Heart right ventricle (tissue), 16 donors: ENCODE results near the gene LRMDA. TPM values are rescaled to one million over a fixed set of nuclear protein-coding genes. Genes with fewer than 3 reads are reported as not detected.

ENCODE experiments used
- ATAC-seq, 8 donors: fragments of 200-7000 bp; cut with Tn5 transposase; one replicate each; pipeline ENCODE4 v1.9.1; 2020; ENCODE audit warnings: mild to moderate bottlenecking in 8 of 8, moderate library complexity in 8 of 8, moderate number of reproducible peaks in 1 of 8
- DNase-seq, 2 donors: peaks; one replicate each; pipeline ENCODE4 v3.0.0-alpha.2; 2020
- H3K27ac ChIP-seq, 10 donors: fragments of 200-600 bp; sonication (generic) in 2 of 10; one replicate each; pipeline versions ENCODE4 v1.5.0 to v1.8.0; 2020 to 2022; ENCODE audit warnings: mild to moderate bottlenecking in 3 of 10
- H3K27me3 ChIP-seq, 7 donors: fragments of 200-600 bp; one replicate each; pipeline ENCODE4 v1.8.0; 2021 to 2022; ENCODE audit warnings: mild to moderate bottlenecking in 2 of 7
- H3K36me3 ChIP-seq, 9 donors: fragments of 200-600 bp; sonication (generic) in 1 of 9; one replicate each; pipeline versions ENCODE4 v1.5.0 to v1.8.0; 2020 to 2022; ENCODE audit warnings: mild to moderate bottlenecking in 2 of 9
- H3K4me1 ChIP-seq, 9 donors: fragments of 200-600 bp; sonication (generic) in 1 of 9; one replicate each; pipeline versions ENCODE4 v1.5.0 to v1.8.0; 2020 to 2022; ENCODE audit warnings: mild to moderate bottlenecking in 4 of 9
- H3K4me3 ChIP-seq, 10 donors: fragments of 200-600 bp; sonication (generic) in 2 of 10; one replicate each; pipeline versions ENCODE4 v1.5.0 to v1.8.0; 2020 to 2022; ENCODE audit warnings: mild to moderate bottlenecking in 7 of 10, moderate library complexity in 2 of 10
- H3K9me3 ChIP-seq, 11 donors: fragments of 200-600 bp in 10 of 11; sonication (generic) in 2 of 11; one replicate each; pipeline versions ENCODE4 v1.5.0 to v1.8.0; 2013 to 2022; ENCODE audit warnings: mild to moderate bottlenecking in 2 of 11, control low read depth in 1 of 11, moderate library complexity in 1 of 11
- CTCF ChIP-seq, 9 donors: fragments of 200-600 bp; sonication (generic) in 2 of 9; IDR thresholded peaks; one replicate each; pipeline versions ENCODE4 v1.5.0 to v1.8.0; 2021 to 2022; ENCODE audit warnings: antibody characterized with exemption in 9 of 9, mild to moderate bottlenecking in 5 of 9, moderate library complexity in 1 of 9
- WGBS, 2 donors: extraction: QIAGEN DNeasy Blood & Tissue Kit; methylation state at CpG; one replicate each; pipeline ENCODE4 v1.1.7; 2013; ENCODE audit warnings: inconsistent platforms in 1 of 2; 5-methylcytosine and 5-hydroxymethylcytosine counted together
- intact Hi-C, 10 donors: fragments of 100-400 bp; cut with DNase I; formaldehyde crosslinking; loops; one replicate each; pipeline versions ENCODE4 v1.11.1 to v1.14.2; 2022
- polyA plus RNA-seq, 2 donors: library from polyadenylated mRNA; stranded (reverse); fragments of 200-250 nt; gene quantifications; one replicate each; pipeline ENCODE4 v1.2.3, GENCODE V29; 2013
- total RNA-seq, 10 donors: library from RNA; stranded (reverse); fragmentation: NEBNext Ultra II Directional in 3 of 10; extraction: Animal tissue kit (Norgen Biotek cat#: 25700) in 3 of 10; gene quantifications; one replicate each; pipeline versions ENCODE4 v1.2.1 to v1.2.4, GENCODE V29; 2021 to 2023
- donor health status: Arrhythmogenic right ventricular cardiomyopathy.
- donor health status: ischemic (EF 13 %, LVEDD 7.1; RV severe dilation, severe dysfunction).
- donor health status: healthy with polysubstance abuse.
- donor health status: DM: no; HTN: yes; CAD: no.
- donor health status: DM: no; HTN: no; CAD: no.
- donor health status: ischemic (EF 25% LVEDD 6.9; RV normal size, moderate dysfunction).
- donor health status: ischemic (EF 25% LVEDD 5.7; RV mildly dilated, moderate dysfunction).
- donor health status: healthy.
- donor health status: DM: yes; HTN: yes; CAD: no.
- donor health status: Ischemic cardiomyopathy.
- donor health status: ischemic (EF 35%, LVEDD 5.7; RV mildly dilated, moderate dysfunction).
- donor health status: nonischemic (EF 11% LVEDD 7.7; RV severe dilation, severe dysfunction).
- donor health status: DM: yes; HTN: yes; CAD: no.
- donor health status: PGD.
- donor health status: ischemic (EF 29% LVEDD 5.4; RV normal size, mild dysfunction).
- donor health status: nonischemic (EF 23%, LVEDD 6.1; RV moderate dilation, normal function).

Gene LRMDA
- total and polyA plus RNA-seq, 12 donors, result 4.0 to 59.8 (median 12.7) TPM

- Histone ChIP-seq H3K27me3 (no peaks in the 10 kb centered on the region), H3K36me3 (no peaks in the 10 kb centered on the region), H3K9me3 (peaks cover 0 to 25% (median 6%) of the 10 kb centered on the region in 11 donors), H3K27ac (no peak overlapping the region), H3K4me3 (no peak overlapping the region), H3K4me1 (no peaks in the 10 kb centered on the region)
- DNase-seq (no peak), ATAC-seq (no peak)
- TF ChIP-seq CTCF (IDR thresholded peaks at IDR 0.05), result no peak
- WGBS, 2 donors, result 85 to 92% methylated on average over 5 of the region's 5 CpGs
- intact Hi-C loops, result no loop called here
These were observed 1047.8 kb downstream of the LRMDA start for GRCh38 chr10:76479103-76479790.

- Histone ChIP-seq H3K9me3 (peaks cover 0 to 25% (median 6%) of the 10 kb centered on the region in 11 donors), H3K27me3 (no peaks in the 10 kb centered on the region), H3K4me1 (no peaks in the 10 kb centered on the region), H3K27ac (no peak overlapping the region), H3K4me3 (no peak overlapping the region), H3K36me3 (no peaks in the 10 kb centered on the region)
- WGBS, 2 donors, result 95 to 96% methylated on average over 2 of the region's 2 CpGs
- DNase-seq (no peak), ATAC-seq (no peak)
- intact Hi-C loops, result no loop called here
- TF ChIP-seq CTCF (IDR thresholded peaks at IDR 0.05), result no peak
These were observed 1049.8 kb downstream of the LRMDA start for GRCh38 chr10:76481178-76481577.

GRCh38 chr10:76487582-76487981, 1056.2 kb downstream of the LRMDA start:
- H3K9me3 ChIP-seq, result peaks cover 0 to 57% (median 20%) of the 10 kb centered on the region in 11 donors

GRCh38 chr10:76488602-76489001, 1057.2 kb downstream of the LRMDA start:
- no peak for TF ChIP-seq CTCF (IDR thresholded peaks at IDR 0.05)
- H3K36me3 ChIP-seq, result no peaks in the 10 kb centered on the region
- peaks cover 0 to 63% (median 29%) of the 10 kb centered on the region in 11 donors for H3K9me3 ChIP-seq
- no peaks in the 10 kb centered on the region for H3K27me3 ChIP-seq
- ATAC-seq (no peak), DNase-seq (no peak)
- no peaks in the 10 kb centered on the region for H3K4me1 ChIP-seq
- intact Hi-C loops, result no loop called here
- no peak overlapping the region for H3K27ac ChIP-seq
- WGBS, 2 donors, result 91 to 97% methylated on average over 1 of the region's 1 CpG
- no peak overlapping the region for H3K4me3 ChIP-seq

More at GRCh38 chr10:76487582-76487981, 1056.2 kb downstream of the LRMDA start:
- DNase-seq, result no peak
- Histone ChIP-seq H3K36me3 (no peaks in the 10 kb centered on the region), H3K4me1 (no peaks in the 10 kb centered on the region), H3K27me3 (no peaks in the 10 kb centered on the region), H3K4me3 (no peak overlapping the region), H3K27ac (no peak overlapping the region)
- no peak for ATAC-seq
- no peak for TF ChIP-seq CTCF (IDR thresholded peaks at IDR 0.05)
- WGBS, 2 donors, result 100% methylated on average over 1 of the region's 1 CpG
- intact Hi-C loops, result no loop called here
